ENCODE results near the gene WDR49. TPM values are rescaled to one million over a fixed set of nuclear protein-coding genes. Genes with fewer than 3 reads are reported as not detected.

Gene WDR49
- total and polyA plus RNA-seq, 4 donors = 1.4 to 33.9 (median 9.8) TPM

DNA sequence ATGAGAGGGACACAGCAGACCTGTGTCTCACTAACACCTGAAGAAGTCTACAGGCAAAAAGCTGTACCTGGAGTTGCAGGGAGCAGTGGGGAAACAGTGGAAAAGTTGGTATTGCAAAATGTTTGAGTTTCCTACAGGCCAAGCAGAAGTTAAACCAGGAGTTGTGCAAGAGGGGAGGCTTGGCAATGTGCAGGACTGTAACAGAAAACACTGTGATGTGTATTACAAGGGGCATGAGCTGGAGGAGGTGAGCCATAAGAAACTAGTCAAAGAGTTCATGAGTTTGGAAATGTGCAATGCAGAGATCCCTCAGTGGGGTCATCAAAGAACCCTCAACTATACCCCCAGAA lies 132.8 kb downstream of the WDR49 start:
- Histone ChIP-seq H3K36me3 (ENCODE audit: control insufficient read depth in 4 of 4, insufficient read depth in 4 of 4, low read length in 4 of 4) (no peaks in the 10 kb centered on the region), H3K27me3 (ENCODE audit: control insufficient read depth in 3 of 3, insufficient read depth in 3 of 3, low read length in 2 of 3) (no peaks in the 10 kb centered on the region), H3K4me3 (no peak overlapping the region), H3K9me3 (ENCODE audit: control insufficient read depth in 4 of 4, insufficient read depth in 3 of 4, low read length in 3 of 4) (no peaks in the 10 kb centered on the region), H3K27ac (ENCODE audit: low read depth in 1 of 2, low read length in 1 of 2) (no peak overlapping the region), H3K4me1 (ENCODE audit: control insufficient read depth in 5 of 5, insufficient read depth in 5 of 5, low read length in 5 of 5) (peaks cover 0 to 1% (median 0%) of the 10 kb centered on the region in 5 donors), H3K9ac (ENCODE audit: insufficient read depth in 1 of 2, low read length in 2 of 2) (no peak overlapping the region)
- ATAC-seq (ENCODE audit: insufficient read depth, low FRiP score) (peak; percentile 41), DNase-seq (no peak)
- TF ChIP-seq, protein P1, sequence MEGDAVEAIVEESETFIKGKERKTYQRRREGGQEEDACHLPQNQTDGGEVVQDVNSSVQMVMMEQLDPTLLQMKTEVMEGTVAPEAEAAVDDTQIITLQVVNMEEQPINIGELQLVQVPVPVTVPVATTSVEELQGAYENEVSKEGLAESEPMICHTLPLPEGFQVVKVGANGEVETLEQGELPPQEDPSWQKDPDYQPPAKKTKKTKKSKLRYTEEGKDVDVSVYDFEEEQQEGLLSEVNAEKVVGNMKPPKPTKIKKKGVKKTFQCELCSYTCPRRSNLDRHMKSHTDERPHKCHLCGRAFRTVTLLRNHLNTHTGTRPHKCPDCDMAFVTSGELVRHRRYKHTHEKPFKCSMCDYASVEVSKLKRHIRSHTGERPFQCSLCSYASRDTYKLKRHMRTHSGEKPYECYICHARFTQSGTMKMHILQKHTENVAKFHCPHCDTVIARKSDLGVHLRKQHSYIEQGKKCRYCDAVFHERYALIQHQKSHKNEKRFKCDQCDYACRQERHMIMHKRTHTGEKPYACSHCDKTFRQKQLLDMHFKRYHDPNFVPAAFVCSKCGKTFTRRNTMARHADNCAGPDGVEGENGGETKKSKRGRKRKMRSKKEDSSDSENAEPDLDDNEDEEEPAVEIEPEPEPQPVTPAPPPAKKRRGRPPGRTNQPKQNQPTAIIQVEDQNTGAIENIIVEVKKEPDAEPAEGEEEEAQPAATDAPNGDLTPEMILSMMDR (IDR thresholded peaks at IDR 0.05; ENCODE audit: control extremely low read depth, extremely low read depth) = no peak

DNA sequence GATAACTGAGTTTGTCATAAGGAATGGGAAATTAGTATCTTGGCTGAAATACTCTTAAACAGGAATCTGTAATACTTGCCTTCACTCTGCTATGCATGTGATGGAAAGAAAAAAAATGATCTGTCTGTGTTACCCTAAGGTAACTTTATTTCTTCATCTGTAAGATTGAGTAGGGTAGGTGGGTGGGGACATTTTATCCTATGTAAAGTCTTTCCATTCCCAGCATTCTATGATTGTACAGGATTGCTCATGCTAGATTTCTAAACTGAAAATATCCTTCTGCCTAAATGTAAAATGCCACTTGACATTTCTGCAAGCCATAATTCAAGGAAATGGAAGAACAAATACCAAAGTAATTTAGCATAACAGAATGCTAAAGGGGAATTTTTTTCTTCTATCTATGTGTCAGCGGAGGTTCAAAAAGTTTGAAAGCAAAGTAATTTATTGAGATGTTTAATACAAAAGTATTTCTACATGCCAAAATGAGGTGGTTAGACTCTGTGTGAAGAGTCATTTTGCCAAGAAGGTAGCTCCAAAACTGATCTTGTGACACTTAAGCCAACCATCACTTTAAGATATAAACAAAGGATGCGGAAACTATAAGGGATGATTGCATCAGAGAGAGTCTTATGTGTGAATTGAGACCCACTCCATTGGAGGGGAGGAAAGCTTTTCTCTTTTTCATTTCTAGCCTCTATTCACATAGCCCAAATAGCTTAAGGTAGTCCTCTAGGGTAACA lies 133.3 kb downstream of the WDR49 start:
- H3K36me3 ChIP-seq (ENCODE audit: control insufficient read depth in 4 of 4, insufficient read depth in 4 of 4, low read length in 4 of 4) = no peaks in the 10 kb centered on the region
- H3K4me3 ChIP-seq = no peak overlapping the region
- H3K9me3 ChIP-seq (ENCODE audit: control insufficient read depth in 4 of 4, insufficient read depth in 3 of 4, low read length in 3 of 4) = no peaks in the 10 kb centered on the region
- H3K4me1 ChIP-seq (ENCODE audit: control insufficient read depth in 5 of 5, insufficient read depth in 5 of 5, low read length in 5 of 5) = peaks cover 0 to 1% (median 0%) of the 10 kb centered on the region in 5 donors
- DNase-seq (no peak), ATAC-seq (ENCODE audit: insufficient read depth, low FRiP score) (no peak)
- no peak overlapping the region for H3K27ac ChIP-seq (ENCODE audit: low read depth in 1 of 2, low read length in 1 of 2)
- no peaks in the 10 kb centered on the region for H3K27me3 ChIP-seq (ENCODE audit: control insufficient read depth in 3 of 3, insufficient read depth in 3 of 3, low read length in 2 of 3)
- WGBS, 2 donors = 52 to 81% methylated on average over 2 of the region's 2 CpGs
- TF ChIP-seq, protein P1 (IDR thresholded peaks at IDR 0.05; ENCODE audit: control extremely low read depth, extremely low read depth) = no peak
- H3K9ac ChIP-seq (ENCODE audit: insufficient read depth in 1 of 2, low read length in 2 of 2) = no peak overlapping the region

- DNase-seq (no peak), ATAC-seq (ENCODE audit: insufficient read depth, low FRiP score) (no peak)
- Histone ChIP-seq H3K9ac (ENCODE audit: insufficient read depth in 1 of 2, low read length in 2 of 2) (no peak overlapping the region), H3K4me3 (no peak overlapping the region), H3K36me3 (ENCODE audit: control insufficient read depth in 4 of 4, insufficient read depth in 4 of 4, low read length in 4 of 4) (no peaks in the 10 kb centered on the region), H3K4me1 (ENCODE audit: control insufficient read depth in 5 of 5, insufficient read depth in 5 of 5, low read length in 5 of 5) (no peaks in the 10 kb centered on the region), H3K27me3 (ENCODE audit: control insufficient read depth in 3 of 3, insufficient read depth in 3 of 3, low read length in 2 of 3) (no peaks in the 10 kb centered on the region), H3K27ac (ENCODE audit: low read depth in 1 of 2, low read length in 1 of 2) (no peak overlapping the region), H3K9me3 (ENCODE audit: control insufficient read depth in 4 of 4, insufficient read depth in 3 of 4, low read length in 3 of 4) (no peaks in the 10 kb centered on the region)
- TF ChIP-seq, protein P1 (IDR thresholded peaks at IDR 0.05; ENCODE audit: control extremely low read depth, extremely low read depth) = no peak
- WGBS, 2 donors = 88 to 95% methylated on average over 1 of the region's 1 CpG
Measured at GRCh38 chr3:167507954-167508353, 145.8 kb downstream of the WDR49 start.

DNA sequence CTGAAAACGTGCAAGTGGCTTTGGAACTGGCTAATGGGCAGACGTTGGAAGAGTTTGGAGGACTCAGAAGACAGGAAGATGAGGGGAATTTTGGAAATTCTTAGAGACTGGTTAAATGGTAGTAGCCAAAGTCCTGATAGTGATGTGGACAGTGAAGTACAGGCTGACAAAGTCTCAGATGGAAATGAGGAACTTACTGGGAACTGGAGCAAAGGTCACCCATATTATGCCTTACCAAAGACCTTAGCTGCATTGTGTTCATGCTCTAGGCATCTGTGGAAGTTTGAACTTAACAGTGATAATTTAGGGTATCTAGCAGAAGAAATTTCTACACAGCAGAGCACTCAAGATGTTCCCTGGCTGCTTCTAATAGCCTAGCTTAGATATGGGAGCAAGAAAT lies 151.3 kb downstream of the WDR49 start:
- Histone ChIP-seq H3K4me3 (no peak overlapping the region), H3K9ac (ENCODE audit: insufficient read depth in 1 of 2, low read length in 2 of 2) (no peak overlapping the region), H3K9me3 (ENCODE audit: control insufficient read depth in 4 of 4, insufficient read depth in 3 of 4, low read length in 3 of 4) (no peaks in the 10 kb centered on the region), H3K36me3 (ENCODE audit: control insufficient read depth in 4 of 4, insufficient read depth in 4 of 4, low read length in 4 of 4) (no peaks in the 10 kb centered on the region), H3K27me3 (ENCODE audit: control insufficient read depth in 3 of 3, insufficient read depth in 3 of 3, low read length in 2 of 3) (no peaks in the 10 kb centered on the region), H3K4me1 (ENCODE audit: control insufficient read depth in 5 of 5, insufficient read depth in 5 of 5, low read length in 5 of 5) (no peaks in the 10 kb centered on the region), H3K27ac (ENCODE audit: low read depth in 1 of 2, low read length in 1 of 2) (no peak overlapping the region)
- ATAC-seq (ENCODE audit: insufficient read depth, low FRiP score) (no peak), DNase-seq (no peak)
- TF ChIP-seq, protein P1 (IDR thresholded peaks at IDR 0.05; ENCODE audit: control extremely low read depth, extremely low read depth) = no peak
- 75 to 88% methylated on average over 2 of the region's 2 CpGs for WGBS, 2 donors

Data from lung (tissue), 12 donors.